T1000 (cell line): ENCODE results near the gene SNAI3.

Experiments used
- DNase-seq: peaks from one replicate; lab custom pipeline; 2025; ENCODE audit warnings: mixed read lengths; lab: John Stamatoyannopoulos, UW

The SNAI3 gene

GRCh38 chr16:88634994-88635670 lies 51.2 kb downstream of the SNAI3 start:
- no peak for DNase-seq

- DNase-seq = no peak
Observed at GRCh38 chr16:88634141-88634993, 51.9 kb downstream of the SNAI3 start.

- no peak for DNase-seq
Observed at GRCh38 chr16:88633684-88634140, 52.6 kb downstream of the SNAI3 start.

- no peak for DNase-seq
Observed at GRCh38 chr16:88632587-88632930, 53.7 kb downstream of the SNAI3 start.

- DNase-seq = no peak
Observed at GRCh38 chr16:88631920-88632586, 54.3 kb downstream of the SNAI3 start.

GRCh38 chr16:88631384-88631783 lies 54.9 kb downstream of the SNAI3 start:
- no peak for DNase-seq

GRCh38 chr16:88630941-88631340 lies 55.4 kb downstream of the SNAI3 start:
- no peak for DNase-seq

- DNase-seq = no peak
Observed at GRCh38 chr16:88630433-88630832, 55.9 kb downstream of the SNAI3 start.

GRCh38 chr16:88629835-88630234 lies 56.5 kb downstream of the SNAI3 start:
- no peak for DNase-seq

- DNase-seq = no peak
Observed at GRCh38 chr16:88628512-88628974, 57.8 kb downstream of the SNAI3 start.
